ENCODE measurements around the gene SUSD6. TPM values are rescaled to one million over a fixed set of nuclear protein-coding genes. Genes with fewer than 3 reads are reported as not detected.

SUSD6 gene
- polyA plus RNA-seq, 1 of the 3 experiments (the other 2 are of a cell fraction): 8.5 TPM

DNA sequence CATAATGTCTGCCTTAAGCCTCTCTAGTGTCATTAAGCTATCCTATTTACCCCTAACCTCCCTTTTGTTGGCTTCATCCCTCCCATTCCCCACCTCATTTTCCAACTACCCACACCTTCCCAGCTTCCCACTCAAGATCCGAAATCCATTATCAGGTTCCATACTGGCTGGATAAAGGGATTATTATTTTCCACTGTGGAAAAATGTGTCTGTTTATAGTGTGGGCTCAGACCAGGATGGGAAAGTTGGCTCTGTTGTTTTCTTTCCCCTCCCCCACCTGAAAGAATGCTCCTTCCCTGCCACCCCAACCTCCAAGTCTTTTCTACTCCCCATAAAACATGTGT lies 49.8 kb downstream of the SUSD6 start:
- no peak overlapping the region for H3K9ac ChIP-seq
- no peaks in the 10 kb centered on the region for H3K9me3 ChIP-seq
- ChIA-PET POLR2A (no interaction called here), CTCF (interaction anchor here (1.0 to 1.3 kb wide), 3 partner anchors 33 to 76 kb away, joined by 4 to 5 read pairs (median 5); no protein-coding TSS in a partner anchor)
- no peak overlapping the region for H2AFZ ChIP-seq (ENCODE audit: low read depth)
- no peak overlapping the region for H3K4me2 ChIP-seq
- H3K36me3 ChIP-seq (replicated peaks in 1 of 2; ENCODE audit: control insufficient read depth in 1 of 2, insufficient read depth in 2 of 2, low read length in 1 of 2): peaks cover 0 to 5% of the 10 kb centered on the region in 2 experiments
- H3K27me3 ChIP-seq (ENCODE audit: insufficient read depth): no peaks in the 10 kb centered on the region
- no peak for DNase-seq
- WGBS (ENCODE audit: low lambda C conversion rate): 88% methylated on average over 1 of the region's 1 CpG
- H3K79me2 ChIP-seq (ENCODE audit: insufficient read depth): no peaks in the 10 kb centered on the region
- peaks cover 12 to 16% of the 10 kb centered on the region in 2 experiments; a peak in 3 of 4 replicates for H3K4me1 ChIP-seq (ENCODE audit: control insufficient read depth in 1 of 2, insufficient read depth in 2 of 2, low read depth in 1 of 2, low read length in 1 of 2)
- no peak overlapping the region for H3K4me3 ChIP-seq (ENCODE audit: low read depth in 2 of 2, low read length in 1 of 2)
- no peaks in the 10 kb centered on the region for H3K9me2 ChIP-seq
- no peak overlapping the region for H3K27ac ChIP-seq (ENCODE audit: low read depth in 2 of 2, low read length in 1 of 2)
- H3F3A ChIP-seq (replicated peaks; ENCODE audit: insufficient read depth): peaks cover 10% of the 10 kb centered on the region
- H4K20me1 ChIP-seq (ENCODE audit: insufficient read depth): no peaks in the 10 kb centered on the region
- TF ChIP-seq, protein P1, sequence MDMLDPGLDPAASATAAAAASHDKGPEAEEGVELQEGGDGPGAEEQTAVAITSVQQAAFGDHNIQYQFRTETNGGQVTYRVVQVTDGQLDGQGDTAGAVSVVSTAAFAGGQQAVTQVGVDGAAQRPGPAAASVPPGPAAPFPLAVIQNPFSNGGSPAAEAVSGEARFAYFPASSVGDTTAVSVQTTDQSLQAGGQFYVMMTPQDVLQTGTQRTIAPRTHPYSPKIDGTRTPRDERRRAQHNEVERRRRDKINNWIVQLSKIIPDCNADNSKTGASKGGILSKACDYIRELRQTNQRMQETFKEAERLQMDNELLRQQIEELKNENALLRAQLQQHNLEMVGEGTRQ (IDR thresholded peaks at IDR 0.05; ENCODE audit: borderline replicate concordance, low read depth, low read length): no peak
- TF ChIP-seq, protein P2, sequence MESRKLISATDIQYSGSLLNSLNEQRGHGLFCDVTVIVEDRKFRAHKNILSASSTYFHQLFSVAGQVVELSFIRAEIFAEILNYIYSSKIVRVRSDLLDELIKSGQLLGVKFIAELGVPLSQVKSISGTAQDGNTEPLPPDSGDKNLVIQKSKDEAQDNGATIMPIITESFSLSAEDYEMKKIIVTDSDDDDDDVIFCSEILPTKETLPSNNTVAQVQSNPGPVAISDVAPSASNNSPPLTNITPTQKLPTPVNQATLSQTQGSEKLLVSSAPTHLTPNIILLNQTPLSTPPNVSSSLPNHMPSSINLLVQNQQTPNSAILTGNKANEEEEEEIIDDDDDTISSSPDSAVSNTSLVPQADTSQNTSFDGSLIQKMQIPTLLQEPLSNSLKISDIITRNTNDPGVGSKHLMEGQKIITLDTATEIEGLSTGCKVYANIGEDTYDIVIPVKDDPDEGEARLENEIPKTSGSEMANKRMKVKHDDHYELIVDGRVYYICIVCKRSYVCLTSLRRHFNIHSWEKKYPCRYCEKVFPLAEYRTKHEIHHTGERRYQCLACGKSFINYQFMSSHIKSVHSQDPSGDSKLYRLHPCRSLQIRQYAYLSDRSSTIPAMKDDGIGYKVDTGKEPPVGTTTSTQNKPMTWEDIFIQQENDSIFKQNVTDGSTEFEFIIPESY (IDR thresholded peaks at IDR 0.05; ENCODE audit: borderline replicate concordance, low read depth): no peak
- no peak for TF ChIP-seq GATA2 (CRISPR knock-in tag; IDR thresholded peaks at IDR 0.05)
- TF ChIP-seq EP300 (IDR thresholded peaks at IDR 0.05; ENCODE audit: borderline replicate concordance in 1 of 2, low read depth in 1 of 2, low read length in 1 of 2): no peak
- no peak for TF ChIP-seq YY1 (IDR thresholded peaks at IDR 0.05; ENCODE audit: low read depth)
- no peak for TF ChIP-seq TAF1 (IDR thresholded peaks at IDR 0.05; ENCODE audit: borderline replicate concordance, low read depth, low read length)
- no peak for TF ChIP-seq TEAD4 (IDR thresholded peaks at IDR 0.05; ENCODE audit: borderline replicate concordance, insufficient read depth)
- TF ChIP-seq, protein P3, sequence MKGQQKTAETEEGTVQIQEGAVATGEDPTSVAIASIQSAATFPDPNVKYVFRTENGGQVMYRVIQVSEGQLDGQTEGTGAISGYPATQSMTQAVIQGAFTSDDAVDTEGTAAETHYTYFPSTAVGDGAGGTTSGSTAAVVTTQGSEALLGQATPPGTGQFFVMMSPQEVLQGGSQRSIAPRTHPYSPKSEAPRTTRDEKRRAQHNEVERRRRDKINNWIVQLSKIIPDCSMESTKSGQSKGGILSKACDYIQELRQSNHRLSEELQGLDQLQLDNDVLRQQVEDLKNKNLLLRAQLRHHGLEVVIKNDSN (IDR thresholded peaks at IDR 0.05; ENCODE audit: borderline replicate concordance, low read depth): no peak
- TF ChIP-seq SMC3 (IDR thresholded peaks at IDR 0.05; ENCODE audit: low read depth, low read length): no peak
- TF ChIP-seq, protein P4, sequence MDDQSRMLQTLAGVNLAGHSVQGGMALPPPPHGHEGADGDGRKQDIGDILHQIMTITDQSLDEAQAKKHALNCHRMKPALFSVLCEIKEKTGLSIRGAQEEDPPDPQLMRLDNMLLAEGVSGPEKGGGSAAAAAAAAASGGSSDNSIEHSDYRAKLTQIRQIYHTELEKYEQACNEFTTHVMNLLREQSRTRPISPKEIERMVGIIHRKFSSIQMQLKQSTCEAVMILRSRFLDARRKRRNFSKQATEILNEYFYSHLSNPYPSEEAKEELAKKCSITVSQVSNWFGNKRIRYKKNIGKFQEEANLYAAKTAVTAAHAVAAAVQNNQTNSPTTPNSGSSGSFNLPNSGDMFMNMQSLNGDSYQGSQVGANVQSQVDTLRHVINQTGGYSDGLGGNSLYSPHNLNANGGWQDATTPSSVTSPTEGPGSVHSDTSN (IDR thresholded peaks at IDR 0.05): no peak
- TF ChIP-seq, protein P5, sequence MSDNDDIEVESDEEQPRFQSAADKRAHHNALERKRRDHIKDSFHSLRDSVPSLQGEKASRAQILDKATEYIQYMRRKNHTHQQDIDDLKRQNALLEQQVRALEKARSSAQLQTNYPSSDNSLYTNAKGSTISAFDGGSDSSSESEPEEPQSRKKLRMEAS (IDR thresholded peaks at IDR 0.05; ENCODE audit: low read depth): no peak
- TF ChIP-seq NRF1 (IDR thresholded peaks at IDR 0.05; ENCODE audit: low read depth, low read length): no peak
- no peak for TF ChIP-seq MEF2A (IDR thresholded peaks at IDR 0.05; ENCODE audit: borderline replicate concordance, low read depth)
- no peak for TF ChIP-seq SIN3A (IDR thresholded peaks at IDR 0.05; ENCODE audit: borderline replicate concordance, low read depth, low read length)
- TF ChIP-seq, protein P6, sequence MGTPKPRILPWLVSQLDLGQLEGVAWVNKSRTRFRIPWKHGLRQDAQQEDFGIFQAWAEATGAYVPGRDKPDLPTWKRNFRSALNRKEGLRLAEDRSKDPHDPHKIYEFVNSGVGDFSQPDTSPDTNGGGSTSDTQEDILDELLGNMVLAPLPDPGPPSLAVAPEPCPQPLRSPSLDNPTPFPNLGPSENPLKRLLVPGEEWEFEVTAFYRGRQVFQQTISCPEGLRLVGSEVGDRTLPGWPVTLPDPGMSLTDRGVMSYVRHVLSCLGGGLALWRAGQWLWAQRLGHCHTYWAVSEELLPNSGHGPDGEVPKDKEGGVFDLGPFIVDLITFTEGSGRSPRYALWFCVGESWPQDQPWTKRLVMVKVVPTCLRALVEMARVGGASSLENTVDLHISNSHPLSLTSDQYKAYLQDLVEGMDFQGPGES (IDR thresholded peaks at IDR 0.05; ENCODE audit: low read depth, low read length): no peak
- TF ChIP-seq RCOR1 (IDR thresholded peaks at IDR 0.05; ENCODE audit: low read length): no peak
- no peak for TF ChIP-seq RAD21 (IDR thresholded peaks at IDR 0.05; ENCODE audit: low read length)
- TF ChIP-seq FOSL2 (IDR thresholded peaks at IDR 0.05; ENCODE audit: borderline replicate concordance, low read depth): no peak
